ENCODE measurements around the gene FBXL4.
"Not testable (repeated sequence)": the region's sequence is repeated elsewhere in the genome, so short reads cannot be mapped to it uniquely, and the experiment has no call there.

The FBXL4 gene

GRCh38 chr6:98945311-98946115, 2.2 kb downstream of the FBXL4 start:
- DNase-seq (ENCODE audit: low read depth in 2 of 2), result no peak

GRCh38 chr6:98944598-98945081, 3.1 kb downstream of the FBXL4 start:
- no peak for DNase-seq (ENCODE audit: low read depth in 2 of 2)

GRCh38 chr6:98944168-98944567, 3.6 kb downstream of the FBXL4 start:
- DNase-seq (ENCODE audit: low read depth in 2 of 2), result no peak

GRCh38 chr6:98942263-98942803, 5.4 kb downstream of the FBXL4 start:
- no peak for DNase-seq (ENCODE audit: low read depth in 2 of 2)

GRCh38 chr6:98941319-98941718, 6.4 kb downstream of the FBXL4 start:
- no peak for DNase-seq (ENCODE audit: low read depth in 2 of 2)

GRCh38 chr6:98937351-98937750, 10.4 kb downstream of the FBXL4 start:
- no peak for DNase-seq (ENCODE audit: low read depth in 2 of 2)

GRCh38 chr6:98932381-98932780, 15.4 kb downstream of the FBXL4 start:
- DNase-seq (ENCODE audit: low read depth in 2 of 2), result no peak

GRCh38 chr6:98931696-98932095, 16.1 kb downstream of the FBXL4 start:
- no peak for DNase-seq (ENCODE audit: low read depth in 2 of 2)

- no peak for DNase-seq (ENCODE audit: low read depth in 2 of 2)
These were observed 18.2 kb downstream of the FBXL4 start for GRCh38 chr6:98929498-98930060.

- DNase-seq (ENCODE audit: low read depth in 2 of 2), result no peak
These were observed 19.1 kb downstream of the FBXL4 start for GRCh38 chr6:98928688-98929087.

GRCh38 chr6:98927534-98927933, 20.2 kb downstream of the FBXL4 start:
- DNase-seq (ENCODE audit: low read depth in 2 of 2), result no peak

GRCh38 chr6:98925831-98926230, 21.9 kb downstream of the FBXL4 start:
- no peak for DNase-seq (ENCODE audit: low read depth in 2 of 2)

- DNase-seq (ENCODE audit: low read depth in 2 of 2), result no peak
These were observed 23.1 kb downstream of the FBXL4 start for GRCh38 chr6:98924647-98925046.

- no peak for DNase-seq (ENCODE audit: low read depth in 2 of 2)
These were observed 26.8 kb downstream of the FBXL4 start for GRCh38 chr6:98920904-98921431.

GRCh38 chr6:98910946-98911345, 36.8 kb downstream of the FBXL4 start:
- DNase-seq (ENCODE audit: low read depth in 2 of 2), result not testable (repeated sequence)

- no peak for DNase-seq (ENCODE audit: low read depth in 2 of 2)
These were observed 38.5 kb downstream of the FBXL4 start for GRCh38 chr6:98909236-98909635.

- not testable (repeated sequence) for DNase-seq (ENCODE audit: low read depth in 2 of 2)
These were observed 41.4 kb downstream of the FBXL4 start for GRCh38 chr6:98906342-98906741.

GRCh38 chr6:98905759-98906158, 42.0 kb downstream of the FBXL4 start:
- no peak for DNase-seq (ENCODE audit: low read depth in 2 of 2)

GRCh38 chr6:98904096-98904495, 43.6 kb downstream of the FBXL4 start:
- no peak for DNase-seq (ENCODE audit: low read depth in 2 of 2)

- DNase-seq (ENCODE audit: low read depth in 2 of 2), result no peak
These were observed 47.0 kb downstream of the FBXL4 start for GRCh38 chr6:98900706-98901105.

GRCh38 chr6:98894810-98895209, 52.9 kb downstream of the FBXL4 start:
- no peak for DNase-seq (ENCODE audit: low read depth in 2 of 2)

GRCh38 chr6:98887650-98888049, 60.1 kb downstream of the FBXL4 start:
- no peak for DNase-seq (ENCODE audit: low read depth in 2 of 2)

GRCh38 chr6:98885330-98885729, 62.4 kb downstream of the FBXL4 start:
- DNase-seq (ENCODE audit: low read depth in 2 of 2), result no peak

All from stimulated activated CD8-positive, alpha-beta memory T cell treated with anti-CD3 and anti-CD28 coated beads, Interleukin-15, amount 100 ng/mL, for 4 hours (primary cell).